Retina (tissue), 1 donor: ENCODE results near the gene PDYN.
A peak's percentile ranks its signal among the peaks of the same experiment; 100 is the strongest.

Experiments used
- DNase-seq: peaks from one replicate; pipeline ENCODE4 v3.0.0-alpha.2; 2016

Gene PDYN

GRCh38 chr20:1992359-1993110 is 1.3 kb downstream of the PDYN start:
- DNase-seq = no peak

- no peak for DNase-seq
Observed at GRCh38 chr20:1987826-1988225, 6.0 kb downstream of the PDYN start.

DNA sequence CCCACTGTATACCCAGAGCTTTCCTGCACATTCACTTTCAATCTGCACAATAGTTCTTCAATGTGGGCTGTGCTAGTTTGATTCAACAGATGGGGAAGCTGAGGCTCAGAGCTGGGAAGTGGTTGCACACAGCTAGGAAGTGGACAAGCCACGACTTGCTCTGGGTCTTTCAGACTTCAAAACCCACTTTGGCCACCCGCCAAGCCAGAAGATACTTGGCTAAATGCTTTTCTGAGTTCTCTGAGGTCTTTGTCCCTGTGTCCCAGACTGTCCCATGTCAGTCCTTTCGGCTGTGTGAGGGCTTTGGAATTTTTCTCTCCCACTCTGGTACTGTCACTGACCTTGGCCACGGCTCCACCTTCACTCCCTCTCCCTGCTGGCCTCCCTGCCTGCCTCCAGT is 10.6 kb downstream of the PDYN start:
- DNase-seq = no peak

- no peak for DNase-seq
Observed at GRCh38 chr20:1982686-1983085, 11.2 kb downstream of the PDYN start.

- no peak for DNase-seq
Observed at GRCh38 chr20:1979106-1979778, 14.6 kb downstream of the PDYN start.

- peak; percentile 44 for DNase-seq
Observed at GRCh38 chr20:1975291-1975690, 18.6 kb downstream of the PDYN start.

DNA sequence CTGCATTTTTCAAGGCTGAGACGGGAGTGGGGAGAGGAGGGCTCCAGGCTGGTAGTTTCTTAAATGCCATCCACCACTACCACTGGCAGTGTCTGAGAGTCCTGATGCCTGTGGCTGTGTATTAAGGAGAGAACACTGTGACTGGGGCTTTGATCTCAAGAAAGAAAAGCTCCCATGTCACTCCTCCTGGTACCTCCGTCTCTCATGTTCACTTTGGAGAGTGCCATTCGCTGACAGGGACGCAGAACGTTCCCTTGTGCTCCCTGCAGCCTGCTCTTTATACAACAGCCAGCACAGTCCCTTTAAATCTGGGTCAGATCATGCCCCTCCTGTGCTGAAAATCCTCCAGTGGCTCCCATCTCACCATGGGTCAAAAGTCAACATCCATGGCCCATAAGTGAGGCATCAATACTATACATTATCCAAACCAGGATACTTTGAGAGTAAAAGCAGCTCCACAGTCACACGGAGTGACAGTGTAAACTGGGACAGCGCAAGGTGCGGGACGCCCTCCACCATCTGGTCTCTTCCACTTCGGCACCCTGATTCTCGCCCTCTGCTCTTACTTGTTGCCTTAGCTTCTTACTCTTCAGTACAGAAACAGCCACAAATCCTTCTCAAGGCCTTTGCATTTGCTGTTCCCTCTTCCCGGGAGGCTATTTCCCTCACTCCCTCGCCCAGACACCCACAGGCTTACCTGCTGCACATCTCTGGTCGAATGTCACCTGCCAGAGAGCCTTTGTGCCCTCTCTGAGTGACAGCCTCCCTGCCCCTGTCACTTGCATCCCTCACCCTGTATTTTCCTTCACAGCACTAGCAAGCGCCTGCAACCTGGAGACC is 20.0 kb downstream of the PDYN start:
- no peak for DNase-seq

DNA sequence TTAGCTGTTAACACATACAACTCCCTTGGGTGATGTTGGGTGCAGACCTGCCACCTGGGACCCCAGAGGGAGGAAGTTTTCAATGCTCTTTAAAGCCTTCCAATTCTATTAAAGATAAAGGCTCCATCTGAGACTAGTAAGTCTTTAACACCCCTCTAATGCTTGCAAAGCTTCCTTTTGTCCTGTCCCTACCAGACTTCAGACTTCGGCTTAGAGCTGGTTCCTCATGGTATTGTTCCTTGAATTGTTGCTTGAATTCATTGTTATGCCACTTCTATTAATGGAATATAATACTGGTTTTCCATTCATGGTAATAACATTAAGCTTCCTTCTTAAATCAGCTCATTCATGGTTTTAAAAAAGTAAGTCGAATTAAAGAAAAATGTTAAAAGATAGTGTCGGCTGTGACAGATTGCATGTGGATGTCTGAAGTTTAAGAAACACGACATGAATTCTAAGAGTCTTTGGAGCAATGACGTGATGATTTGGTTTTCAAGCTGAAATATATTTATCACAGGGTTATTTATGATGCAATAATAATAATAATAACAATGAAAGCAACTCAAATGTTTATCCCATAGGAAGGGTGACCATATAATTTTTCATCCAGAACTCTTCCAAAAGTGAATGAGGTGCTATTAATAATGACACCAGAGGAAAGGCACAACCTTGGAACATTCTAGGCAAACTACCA is 21.8 kb downstream of the PDYN start:
- DNase-seq = no peak

GRCh38 chr20:1968964-1969363 is 24.9 kb downstream of the PDYN start:
- no peak for DNase-seq

DNA sequence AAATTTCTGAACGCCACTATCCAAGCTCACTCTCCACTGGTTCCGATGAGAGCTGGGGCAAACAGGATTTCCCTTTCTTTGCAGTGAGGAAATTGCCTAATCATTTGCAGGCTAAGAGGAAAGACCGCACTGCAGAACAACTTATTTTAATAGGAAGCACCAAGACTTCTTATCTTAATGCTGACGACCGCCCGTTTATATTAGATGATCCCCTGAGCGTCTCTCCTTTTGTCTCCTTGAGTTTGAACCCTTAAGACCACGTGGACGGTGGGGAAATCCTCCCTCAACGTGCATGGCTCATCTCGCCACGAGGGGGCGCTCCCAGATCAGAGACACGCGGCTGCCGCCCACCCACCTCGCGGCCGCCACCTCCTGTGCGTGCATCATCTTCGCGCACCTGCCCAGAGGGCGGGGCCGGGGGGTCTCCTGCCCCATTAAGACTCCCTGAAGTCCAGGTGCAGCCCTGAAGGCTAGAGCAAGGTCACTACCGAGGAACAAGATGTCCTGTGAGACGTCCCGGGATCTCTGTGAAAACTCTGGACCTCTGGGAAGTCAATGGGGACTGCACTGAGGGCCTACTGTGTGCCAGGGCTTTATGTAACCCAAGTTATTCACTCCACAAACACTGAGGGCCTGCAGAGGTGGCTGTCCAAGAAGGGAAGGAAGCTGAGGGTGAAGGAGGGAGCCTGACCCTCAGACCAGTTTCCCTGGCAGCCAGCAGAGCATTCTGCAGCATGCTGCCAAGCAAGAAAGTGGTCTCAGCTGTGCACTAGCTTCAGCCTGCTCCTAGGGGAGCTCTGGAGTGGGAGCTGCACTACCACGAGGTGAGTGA is 28.1 kb downstream of the PDYN start:
- peak; percentile 92 for DNase-seq

DNA sequence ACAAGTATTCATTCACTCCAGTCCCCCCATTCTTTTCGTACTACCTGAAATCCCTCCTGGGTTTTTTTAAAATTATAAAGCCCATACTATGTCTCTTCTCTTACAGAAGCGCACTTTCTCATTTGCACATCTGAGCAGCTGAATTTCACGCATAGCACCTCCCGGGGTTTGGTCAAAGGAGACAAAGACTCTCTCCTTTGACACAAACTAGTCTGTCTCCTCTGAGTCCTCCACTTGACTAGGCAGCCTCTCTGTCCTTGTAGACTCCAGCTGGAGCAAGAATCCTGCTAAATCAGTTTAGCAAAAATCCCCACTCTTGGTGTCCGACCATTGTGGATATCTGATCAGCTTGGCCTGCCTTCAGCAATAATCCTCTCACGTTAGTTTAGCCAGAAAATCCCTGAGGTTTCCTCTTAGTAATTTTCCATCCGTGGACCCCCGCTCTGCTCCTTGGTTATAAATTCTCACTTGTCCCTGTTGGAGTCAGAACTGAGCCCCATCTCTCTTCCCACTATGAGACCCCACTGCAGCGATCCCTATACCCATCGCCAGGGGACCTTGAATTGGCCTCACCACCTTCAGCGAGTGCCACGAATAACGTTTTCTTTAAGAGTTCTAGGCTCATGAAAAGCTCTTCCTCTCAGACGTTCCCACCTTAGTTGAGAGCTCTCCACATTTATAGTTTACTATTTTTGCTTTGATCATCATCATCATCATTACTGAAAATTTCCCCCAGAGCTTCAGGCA is 29.0 kb downstream of the PDYN start:
- no peak for DNase-seq

GRCh38 chr20:1964061-1964460 is 29.8 kb downstream of the PDYN start:
- no peak for DNase-seq

GRCh38 chr20:1961374-1961773 is 32.5 kb downstream of the PDYN start:
- no peak for DNase-seq

DNA sequence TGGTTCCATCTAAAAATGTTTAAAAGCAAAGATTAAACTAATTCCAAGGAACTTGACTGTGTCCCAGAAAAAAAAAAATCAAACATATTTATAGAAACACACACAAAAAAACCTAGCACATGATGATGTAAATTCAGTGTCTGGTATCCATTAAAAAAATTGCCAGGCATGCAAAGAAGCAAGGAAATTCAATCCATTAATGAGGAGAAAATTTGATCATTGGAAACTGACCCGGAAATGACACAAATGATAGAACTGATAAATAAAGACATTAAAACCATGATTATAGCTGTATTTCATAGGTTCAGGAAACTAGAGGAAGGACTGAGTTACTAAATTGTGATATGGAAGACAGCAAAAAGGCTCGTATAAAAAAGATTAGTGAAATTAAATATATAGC is 34.7 kb downstream of the PDYN start:
- DNase-seq = no peak

GRCh38 chr20:1958426-1958825 is 35.4 kb downstream of the PDYN start:
- no peak for DNase-seq

DNA sequence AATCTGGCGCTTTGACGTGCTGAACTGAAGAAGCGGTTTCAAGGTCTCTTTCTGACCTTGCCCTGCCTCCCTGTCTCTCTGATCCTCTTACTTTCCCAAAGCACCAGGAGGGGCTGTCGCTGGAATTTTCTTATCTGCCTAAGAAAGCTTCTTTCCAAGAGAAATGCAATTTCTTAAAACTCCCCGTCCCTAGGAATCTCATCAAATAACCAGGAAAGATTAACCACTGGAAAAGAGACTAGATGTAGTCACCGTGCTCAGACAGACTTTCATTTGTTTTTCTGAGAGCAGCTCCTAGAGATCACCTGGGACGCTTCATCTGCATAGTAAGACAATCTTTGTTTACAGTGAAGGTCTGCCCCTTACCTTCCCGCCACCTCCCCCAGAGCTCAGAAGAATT is 38.6 kb downstream of the PDYN start:
- DNase-seq = no peak

DNA sequence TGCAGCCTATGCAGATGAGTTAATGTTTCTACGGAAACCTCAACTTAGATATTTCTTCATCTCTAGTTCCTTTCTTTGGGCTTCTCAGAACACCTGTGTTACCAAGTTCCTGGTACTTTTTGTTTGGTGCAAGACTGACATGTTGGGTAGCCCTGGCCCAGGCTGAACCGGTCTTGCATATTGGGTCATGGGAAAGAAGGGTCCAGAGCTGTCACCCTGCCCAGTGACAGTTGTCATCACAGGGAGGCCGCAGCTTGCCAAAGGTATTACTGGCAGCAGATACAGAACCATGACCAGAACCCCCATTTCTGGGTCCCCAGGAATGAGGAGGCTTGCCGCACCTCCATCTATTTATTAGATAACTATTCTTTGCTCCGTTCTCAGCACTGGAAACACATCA is 40.2 kb downstream of the PDYN start:
- no peak for DNase-seq

DNA sequence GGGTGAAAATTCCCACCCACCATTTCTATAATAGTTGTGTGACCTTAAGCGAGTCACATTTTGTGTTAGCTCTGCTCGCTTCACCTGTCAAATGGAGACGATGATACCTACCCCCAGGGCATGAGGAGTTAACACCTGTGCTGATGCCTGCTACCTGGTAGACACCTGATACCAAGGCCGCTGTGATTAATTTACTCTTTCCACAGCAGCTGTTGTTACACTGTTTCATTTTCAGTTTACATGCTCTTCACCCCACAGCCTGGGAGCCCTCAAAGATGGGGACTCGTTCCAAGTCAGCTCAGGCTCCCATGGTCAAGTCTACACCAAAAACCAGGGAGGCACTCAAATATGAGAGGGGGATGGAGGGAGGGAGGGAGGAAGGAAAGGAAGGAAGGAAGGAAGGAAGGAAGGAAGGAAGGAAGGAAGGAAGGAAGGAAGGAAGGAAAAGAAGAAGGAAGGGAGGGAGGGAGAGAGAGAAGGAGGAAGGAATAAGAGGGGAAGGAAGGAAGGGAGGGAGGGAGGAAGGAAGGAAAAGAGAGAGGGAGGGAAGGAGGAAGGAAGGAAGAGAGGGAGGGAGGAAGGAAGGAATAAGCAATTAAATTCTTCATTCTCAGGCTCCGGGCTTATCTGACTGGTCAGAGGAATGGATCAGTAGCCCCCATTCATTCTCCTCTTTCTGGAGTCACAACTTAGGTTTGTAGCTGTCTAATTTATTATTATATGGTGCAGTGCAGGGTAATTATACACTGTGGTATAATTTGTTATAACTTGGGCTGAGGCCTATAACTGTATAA is 40.9 kb downstream of the PDYN start:
- no peak for DNase-seq

GRCh38 chr20:1951436-1952115 is 42.3 kb downstream of the PDYN start:
- DNase-seq = no peak

DNA sequence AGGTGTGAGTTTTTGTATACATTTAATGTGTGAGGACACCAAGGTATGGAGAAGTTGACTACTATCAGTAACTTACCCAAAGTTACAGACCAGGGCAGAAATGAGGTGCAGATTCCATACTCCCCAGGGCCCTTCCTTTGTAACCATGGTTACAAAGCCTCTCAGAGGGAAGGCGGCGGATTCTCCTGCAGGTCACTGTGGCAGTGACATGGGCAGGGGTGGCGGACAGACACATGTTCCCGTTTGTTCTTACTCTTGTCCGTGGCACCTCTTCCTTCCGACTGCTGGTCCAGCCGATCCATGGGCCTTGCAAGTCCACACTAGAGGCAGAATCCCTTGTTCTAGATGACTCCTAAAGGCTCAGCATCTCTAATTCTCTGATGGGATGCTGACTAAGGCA is 43.0 kb downstream of the PDYN start:
- no peak for DNase-seq
